ENCODE data around the gene KYAT1. TPM values are rescaled to one million over a fixed set of nuclear protein-coding genes. Genes with fewer than 3 reads are reported as not detected.

KYAT1 gene
- total RNA-seq, 1 experiment from 2014 or later: 6.1 TPM

DNA sequence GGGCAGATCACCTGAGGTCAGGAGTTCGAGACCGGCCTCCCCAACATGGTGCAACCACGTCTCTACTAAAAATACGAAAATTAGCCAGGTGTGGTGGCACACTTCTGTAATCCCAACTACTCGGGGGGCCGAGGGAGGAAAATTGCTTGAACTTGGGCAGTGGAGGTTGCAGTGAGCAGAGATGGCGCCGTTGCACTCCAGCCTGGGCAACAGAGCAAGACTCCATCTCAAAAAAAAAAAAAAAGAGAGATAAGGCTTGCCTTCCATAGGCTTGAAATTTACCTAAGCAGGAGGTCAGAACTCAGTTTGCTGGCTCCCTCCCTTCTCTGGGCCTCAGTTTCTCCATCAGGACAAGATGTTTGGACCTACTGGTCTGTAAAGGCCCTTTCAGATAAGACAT, 53.5 kb downstream of the KYAT1 start:
- peaks cover 4% of the 10 kb centered on the region; the same call in 1 of the 2 replicates for H3K4me1 ChIP-seq (ENCODE audit: control insufficient read depth, insufficient read depth, low read length)
- no peak overlapping the region for H3K27ac ChIP-seq (ENCODE audit: low read length)
- ChIA-PET POLR2A (no interaction called here), CTCF (interaction anchor here (0.5 to 0.6 kb wide), 2 partner anchors 48 to 131 kb away, joined by 3 to 6 read pairs; no protein-coding TSS in a partner anchor)
- no TSS peak for BruUV-seq (replicated peaks)
- H3K9me3 ChIP-seq (ENCODE audit: control insufficient read depth, insufficient read depth, low read depth, low read length): no peaks in the 10 kb centered on the region
- H3K4me3 ChIP-seq (ENCODE audit: low read depth in 2 of 2, low read length in 2 of 2): no peak overlapping the region
- TF ChIP-seq, protein P1, sequence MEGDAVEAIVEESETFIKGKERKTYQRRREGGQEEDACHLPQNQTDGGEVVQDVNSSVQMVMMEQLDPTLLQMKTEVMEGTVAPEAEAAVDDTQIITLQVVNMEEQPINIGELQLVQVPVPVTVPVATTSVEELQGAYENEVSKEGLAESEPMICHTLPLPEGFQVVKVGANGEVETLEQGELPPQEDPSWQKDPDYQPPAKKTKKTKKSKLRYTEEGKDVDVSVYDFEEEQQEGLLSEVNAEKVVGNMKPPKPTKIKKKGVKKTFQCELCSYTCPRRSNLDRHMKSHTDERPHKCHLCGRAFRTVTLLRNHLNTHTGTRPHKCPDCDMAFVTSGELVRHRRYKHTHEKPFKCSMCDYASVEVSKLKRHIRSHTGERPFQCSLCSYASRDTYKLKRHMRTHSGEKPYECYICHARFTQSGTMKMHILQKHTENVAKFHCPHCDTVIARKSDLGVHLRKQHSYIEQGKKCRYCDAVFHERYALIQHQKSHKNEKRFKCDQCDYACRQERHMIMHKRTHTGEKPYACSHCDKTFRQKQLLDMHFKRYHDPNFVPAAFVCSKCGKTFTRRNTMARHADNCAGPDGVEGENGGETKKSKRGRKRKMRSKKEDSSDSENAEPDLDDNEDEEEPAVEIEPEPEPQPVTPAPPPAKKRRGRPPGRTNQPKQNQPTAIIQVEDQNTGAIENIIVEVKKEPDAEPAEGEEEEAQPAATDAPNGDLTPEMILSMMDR (IDR thresholded peaks at IDR 0.05): no peak
- TF ChIP-seq TCF7L2 (IDR thresholded peaks at IDR 0.05; ENCODE audit: low read depth, low read length) (no peak), SIN3A (IDR thresholded peaks at IDR 0.05; ENCODE audit: borderline replicate concordance, insufficient read depth, low read depth, low read length) (no peak), POLR2AphosphoS5 (IDR thresholded peaks at IDR 0.05; ENCODE audit: low read depth, low read length) (no peak)
- TF ChIP-seq, protein P2, sequence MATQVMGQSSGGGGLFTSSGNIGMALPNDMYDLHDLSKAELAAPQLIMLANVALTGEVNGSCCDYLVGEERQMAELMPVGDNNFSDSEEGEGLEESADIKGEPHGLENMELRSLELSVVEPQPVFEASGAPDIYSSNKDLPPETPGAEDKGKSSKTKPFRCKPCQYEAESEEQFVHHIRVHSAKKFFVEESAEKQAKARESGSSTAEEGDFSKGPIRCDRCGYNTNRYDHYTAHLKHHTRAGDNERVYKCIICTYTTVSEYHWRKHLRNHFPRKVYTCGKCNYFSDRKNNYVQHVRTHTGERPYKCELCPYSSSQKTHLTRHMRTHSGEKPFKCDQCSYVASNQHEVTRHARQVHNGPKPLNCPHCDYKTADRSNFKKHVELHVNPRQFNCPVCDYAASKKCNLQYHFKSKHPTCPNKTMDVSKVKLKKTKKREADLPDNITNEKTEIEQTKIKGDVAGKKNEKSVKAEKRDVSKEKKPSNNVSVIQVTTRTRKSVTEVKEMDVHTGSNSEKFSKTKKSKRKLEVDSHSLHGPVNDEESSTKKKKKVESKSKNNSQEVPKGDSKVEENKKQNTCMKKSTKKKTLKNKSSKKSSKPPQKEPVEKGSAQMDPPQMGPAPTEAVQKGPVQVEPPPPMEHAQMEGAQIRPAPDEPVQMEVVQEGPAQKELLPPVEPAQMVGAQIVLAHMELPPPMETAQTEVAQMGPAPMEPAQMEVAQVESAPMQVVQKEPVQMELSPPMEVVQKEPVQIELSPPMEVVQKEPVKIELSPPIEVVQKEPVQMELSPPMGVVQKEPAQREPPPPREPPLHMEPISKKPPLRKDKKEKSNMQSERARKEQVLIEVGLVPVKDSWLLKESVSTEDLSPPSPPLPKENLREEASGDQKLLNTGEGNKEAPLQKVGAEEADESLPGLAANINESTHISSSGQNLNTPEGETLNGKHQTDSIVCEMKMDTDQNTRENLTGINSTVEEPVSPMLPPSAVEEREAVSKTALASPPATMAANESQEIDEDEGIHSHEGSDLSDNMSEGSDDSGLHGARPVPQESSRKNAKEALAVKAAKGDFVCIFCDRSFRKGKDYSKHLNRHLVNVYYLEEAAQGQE (IDR thresholded peaks at IDR 0.05; ENCODE audit: insufficient read depth in 1 of 2, low read depth in 2 of 2, low read length in 1 of 2): no peak
- in situ Hi-C loops (cut with HindIII; ENCODE audit: low pct_unique_long_range_greater_than_20kb, low sequenced_read_pairs) (no loop called here), intact Hi-C loops (cut with micrococcal nuclease; ENCODE audit: unreplicated experiment) (no loop called here)
- DNase-seq (ENCODE audit: low read depth, low spot score) (no peak), ATAC-seq (no peak)
- H3K27me3 ChIP-seq (ENCODE audit: control insufficient read depth, insufficient read depth, low read length): no peaks in the 10 kb centered on the region
- no peaks in the 10 kb centered on the region; the same call in 1 of the 2 replicates for H3K36me3 ChIP-seq (ENCODE audit: control insufficient read depth, insufficient read depth, low read length)

DNA sequence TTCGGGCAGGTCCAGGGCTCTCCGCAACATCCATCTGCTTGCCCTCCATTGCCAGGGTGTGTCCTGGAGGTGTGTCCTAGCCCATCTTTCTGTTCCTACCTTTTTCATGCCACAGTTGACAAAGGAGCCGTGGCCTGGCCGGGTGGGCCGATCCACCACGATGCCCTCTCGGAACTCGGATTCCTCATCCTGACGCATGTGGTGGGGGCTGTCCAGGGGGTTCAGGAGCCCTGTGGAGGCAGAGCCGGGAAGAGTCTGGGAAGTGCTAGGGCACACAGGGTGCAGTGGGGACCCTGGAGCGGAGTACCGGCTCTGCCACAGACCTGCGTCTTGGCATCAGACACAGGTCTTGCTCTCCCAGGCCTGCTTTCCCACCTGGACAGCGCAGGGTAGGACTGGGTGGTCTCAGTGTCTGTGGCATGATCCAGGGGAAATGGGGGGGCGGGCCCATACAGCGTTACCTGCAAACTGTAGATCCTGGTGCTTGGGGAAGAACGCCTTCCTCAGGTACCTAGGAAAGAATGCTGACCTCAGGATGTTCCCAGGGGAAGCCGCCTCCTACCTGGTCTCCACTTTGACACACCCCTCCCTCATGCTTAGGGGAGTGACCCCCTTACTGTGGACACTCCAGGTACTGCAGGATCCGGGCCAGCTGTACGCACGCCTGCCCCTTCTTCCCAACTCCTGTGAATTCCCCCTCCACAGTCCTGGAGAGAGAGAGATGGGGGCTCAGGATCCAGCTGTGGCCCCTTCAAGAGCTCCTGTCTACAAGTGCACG, 55.6 kb downstream of the KYAT1 start:
- CTCF ChIA-PET: interaction anchor here (0.5 kb wide), 1 partner anchor 53 kb away, joined by 3 read pairs; no protein-coding TSS in a partner anchor
- DNase-seq (ENCODE audit: low read depth, low spot score): no peak

More for the DNA sequence above, 55.6 kb downstream of the KYAT1 start:
- TF ChIP-seq, protein P2 (IDR thresholded peaks at IDR 0.05; ENCODE audit: insufficient read depth in 1 of 2, low read depth in 2 of 2, low read length in 1 of 2): no peak
- no peak for TF ChIP-seq POLR2AphosphoS5 (IDR thresholded peaks at IDR 0.05; ENCODE audit: low read depth, low read length)
- TF ChIP-seq TCF7L2 (IDR thresholded peaks at IDR 0.05; ENCODE audit: low read depth, low read length): no peak
- TF ChIP-seq, protein P1 (IDR thresholded peaks at IDR 0.05): no peak
- TF ChIP-seq SIN3A (IDR thresholded peaks at IDR 0.05; ENCODE audit: borderline replicate concordance, insufficient read depth, low read depth, low read length): no peak
- Histone ChIP-seq H3K27ac (ENCODE audit: low read length) (no peak overlapping the region), H3K9me3 (ENCODE audit: control insufficient read depth, insufficient read depth, low read depth, low read length) (no peaks in the 10 kb centered on the region), H3K4me3 (ENCODE audit: low read depth in 2 of 2, low read length in 2 of 2) (no peak overlapping the region), H3K27me3 (ENCODE audit: control insufficient read depth, insufficient read depth, low read length) (no peaks in the 10 kb centered on the region), H3K4me1 (ENCODE audit: control insufficient read depth, insufficient read depth, low read length) (peaks cover 4% of the 10 kb centered on the region; the same call in 1 of the 2 replicates), H3K36me3 (ENCODE audit: control insufficient read depth, insufficient read depth, low read length) (no peaks in the 10 kb centered on the region; the same call in 1 of the 2 replicates)
- in situ Hi-C loops (cut with HindIII; ENCODE audit: low pct_unique_long_range_greater_than_20kb, low sequenced_read_pairs) (no loop called here), intact Hi-C loops (cut with micrococcal nuclease; ENCODE audit: unreplicated experiment) (no loop called here)
- no peak for ATAC-seq
- no TSS peak for BruUV-seq (replicated peaks)
- POLR2A ChIA-PET: no interaction called here
